Neuronal stem cell (in vitro differentiated cells): ENCODE results near the gene RAP2C. TPM values are rescaled to one million over a fixed set of nuclear protein-coding genes. Genes with fewer than 3 reads are reported as not detected.

Experiments
- DNase-seq: peaks from one replicate; pipeline ENCODE4 v3.0.0-alpha.2; 2013; ENCODE audit warnings: low spot score
- H2AFZ ChIP-seq: one replicate; pipeline ENCODE4 v1.6.1; 2013; ENCODE audit warnings: mild to moderate bottlenecking, low read length, inconsistent platforms
- H2AK5ac ChIP-seq: 2 replicates; pipeline ENCODE4 v1.6.1; 2013; ENCODE audit warnings: low read depth, mild to moderate bottlenecking, inconsistent platforms, low read length, moderate library complexity, mixed read lengths
- H2BK120ac ChIP-seq: 2 replicates; pipeline ENCODE4 v1.6.1; 2013; ENCODE audit warnings: low read depth, mild to moderate bottlenecking, inconsistent platforms, low read length, moderate library complexity, mixed read lengths
- H2BK12ac ChIP-seq: one replicate; pipeline ENCODE4 v1.6.1; 2013; ENCODE audit warnings: low read length, inconsistent platforms
- H2BK15ac ChIP-seq: 2 replicates; pipeline ENCODE4 v1.6.1; 2013; ENCODE audit warnings: mild to moderate bottlenecking, low read length, inconsistent platforms, mixed read lengths
- H2BK5ac ChIP-seq: one replicate; pipeline ENCODE4 v1.6.1; 2013; ENCODE audit warnings: inconsistent platforms, mild to moderate bottlenecking, low read length, moderate library complexity
- H3K14ac ChIP-seq: one replicate; pipeline ENCODE4 v1.6.1; 2013; ENCODE audit warnings: low read length, inconsistent platforms
- H3K18ac ChIP-seq: 2 replicates; pipeline ENCODE4 v1.6.1; 2013; ENCODE audit warnings: low read length, inconsistent platforms
- H3K23ac ChIP-seq: 2 replicates; pipeline ENCODE4 v1.6.1; 2013; ENCODE audit warnings: low read depth, mild to moderate bottlenecking, mixed read lengths, low read length, inconsistent platforms; ENCODE audit not compliant: poor library complexity
- H3K27ac ChIP-seq: replicated peaks from 3 replicates; pipeline ENCODE4 v1.5.1; 2013; ENCODE audit warnings: low read length, inconsistent platforms
- H3K27me3 ChIP-seq, 3 experiments: 2 replicates each; pipeline ENCODE4 v1.6.1; 2013; ENCODE audit warnings: low read length in 3 of 3, mild to moderate bottlenecking in 2 of 3, inconsistent platforms in 1 of 3, low read depth in 1 of 3, mixed read lengths in 1 of 3, moderate library complexity in 1 of 3; ENCODE audit not compliant: control insufficient read depth in 3 of 3, insufficient read depth in 3 of 3
- H3K36me3 ChIP-seq, 2 donors: replicated peaks in 1 of 2; 2 replicates each; pipeline ENCODE4 v1.6.1; 2013; ENCODE audit warnings: low read length in 2 of 2; ENCODE audit not compliant: control insufficient read depth in 2 of 2, insufficient read depth in 2 of 2
- H3K4ac ChIP-seq: 2 replicates; pipeline ENCODE4 v1.6.1; 2013; ENCODE audit warnings: inconsistent platforms, mild to moderate bottlenecking, low read length, moderate library complexity
- H3K4me1 ChIP-seq, 2 donors: 1 replicate in 1 of 2; 2 replicates in 1 of 2; pipeline ENCODE4 v1.6.1; 2013; ENCODE audit warnings: low read length in 2 of 2, low read depth in 1 of 2; ENCODE audit not compliant: control insufficient read depth in 2 of 2, insufficient read depth in 1 of 2
- H3K4me2 ChIP-seq: one replicate; pipeline ENCODE4 v1.6.1; 2013; ENCODE audit warnings: mild to moderate bottlenecking, low read length, inconsistent platforms; ENCODE audit not compliant: insufficient read depth, poor library complexity, severe bottlenecking
- H3K4me3 ChIP-seq, 2 donors: 2 replicates each; pipeline ENCODE4 v1.5.1; 2013; ENCODE audit warnings: low read length in 2 of 2, mild to moderate bottlenecking in 2 of 2, inconsistent platforms in 1 of 2, moderate library complexity in 1 of 2
- H3K79me1 ChIP-seq: one replicate; pipeline ENCODE4 v1.6.1; 2013; ENCODE audit warnings: low read depth, mild to moderate bottlenecking, inconsistent platforms, low read length, moderate library complexity
- H3K9ac ChIP-seq: one replicate; pipeline ENCODE4 v1.6.1; 2013; ENCODE audit warnings: mild to moderate bottlenecking, low read depth, low read length, inconsistent platforms; ENCODE audit not compliant: poor library complexity
- H3K9me3 ChIP-seq, 2 donors: replicated peaks in 1 of 2; 2 replicates each; pipeline versions ENCODE3 to v1.6.1; 2013; ENCODE audit warnings: low read length in 2 of 2, mild to moderate bottlenecking in 2 of 2, inconsistent platforms in 1 of 2, low read depth in 1 of 2, mixed read lengths in 1 of 2, moderate library complexity in 1 of 2; ENCODE audit not compliant: control insufficient read depth in 2 of 2, insufficient read depth in 1 of 2
- H4K8ac ChIP-seq: one replicate; pipeline ENCODE4 v1.6.1; 2013; ENCODE audit warnings: low read depth, mild to moderate bottlenecking, inconsistent platforms, low read length, moderate library complexity
- H4K91ac ChIP-seq: one replicate; pipeline ENCODE4 v1.6.1; 2013; ENCODE audit warnings: low read length, low read depth, mild to moderate bottlenecking, inconsistent platforms; ENCODE audit not compliant: poor library complexity
- WGBS, 2 donors: extraction: QIAGEN DNeasy Blood & Tissue Kit; methylation state at CpG; one replicate each; pipeline ENCODE4 v1.1.7; 2013; ENCODE audit warnings: missing lambda C conversion rate in 2 of 2, mixed read lengths in 1 of 2; ENCODE audit not compliant: insufficient read length in 2 of 2, insufficient replicate concordance in 1 of 2; ENCODE audit errors: extremely low coverage in 2 of 2; 5-methylcytosine and 5-hydroxymethylcytosine counted together
- polyA plus RNA-seq, 2 experiments: library from polyadenylated mRNA; stranded (reverse); fragments of 200-250 nt; gene quantifications; one replicate each; pipeline ENCODE4 v1.2.3, GENCODE V29; 2013

RAP2C gene
- 16.7 TPM for polyA plus RNA-seq (2013, experiment 1 of 2)
- polyA plus RNA-seq (2013, experiment 2 of 2), result 17.4 TPM

GRCh38 chrX:132219343-132219768 lies at the start of gene RAP2C:
Gene RAP2C, minus strand, starts transcription at chrX:132219447. Its CDS starts 2,179 bp downstream, at chrX:132217268.
- H2BK12ac ChIP-seq, result no peak within 1 kb of the TSS
- no peak within 1 kb of the TSS for H2BK120ac ChIP-seq
- H3K14ac ChIP-seq, result no peak within 1 kb of the TSS
- H3K4me1 ChIP-seq, result peaks cover 0 to 3% of the 10 kb centered on the region in 2 donors
- peaks cover 0 to 12% (median 0%) of the 10 kb centered on the region in 3 experiments for H3K27me3 ChIP-seq
- DNase-seq, result peak; percentile 31
- no CpG with 5 or more reads among the region's 6 CpGs for WGBS, 2 donors
- H3K4me3 ChIP-seq, result peak within 1 kb of the TSS; percentile 74 to 88
- peak within 1 kb of the TSS; percentile 13 for H3K4me2 ChIP-seq
- no peak within 1 kb of the TSS for H4K8ac ChIP-seq
- no peak within 1 kb of the TSS for H2AK5ac ChIP-seq
- no peaks in the 10 kb centered on the region for H3K9me3 ChIP-seq
- no peak within 1 kb of the TSS for H2BK5ac ChIP-seq
- no peak within 1 kb of the TSS for H3K27ac ChIP-seq
- H3K9ac ChIP-seq, result no peak within 1 kb of the TSS
- H3K36me3 ChIP-seq, result peaks cover 0 to 10% of the 10 kb centered on the region in 2 donors
- H2BK15ac ChIP-seq, result no peak within 1 kb of the TSS
- no peak within 1 kb of the TSS for H3K4ac ChIP-seq
- H3K79me1 ChIP-seq, result no peaks in the 10 kb centered on the region
- H3K23ac ChIP-seq, result no peak within 1 kb of the TSS
- H2AFZ ChIP-seq, result peak within 1 kb of the TSS; percentile 89
- H3K18ac ChIP-seq, result no peak within 1 kb of the TSS
- H4K91ac ChIP-seq, result no peak within 1 kb of the TSS

GRCh38 chrX:132267392-132267791 lies 48.1 kb upstream of the RAP2C start:
- Histone ChIP-seq H2BK120ac (no peak overlapping the region), H3K27me3 (no peaks in the 10 kb centered on the region), H3K9me3 (no peaks in the 10 kb centered on the region), H2BK15ac (no peak overlapping the region), H3K4me2 (no peak overlapping the region), H2AFZ (no peak overlapping the region), H3K14ac (no peak overlapping the region), H3K23ac (no peak overlapping the region), H4K8ac (no peak overlapping the region), H3K4ac (no peak overlapping the region), H3K79me1 (no peaks in the 10 kb centered on the region), H3K4me3 (no peak overlapping the region), H2AK5ac (no peak overlapping the region), H3K36me3 (no peaks in the 10 kb centered on the region), H4K91ac (no peak overlapping the region), H3K4me1 (no peaks in the 10 kb centered on the region), H3K27ac (no peak overlapping the region), H3K18ac (no peak overlapping the region), H2BK12ac (no peak overlapping the region), H2BK5ac (no peak overlapping the region), H3K9ac (no peak overlapping the region)
- WGBS, 2 donors, result no CpG with 5 or more reads among the region's 6 CpGs
- no peak for DNase-seq

- H2AK5ac ChIP-seq, result no peak overlapping the region
- no peak overlapping the region for H2BK120ac ChIP-seq
- H3K23ac ChIP-seq, result no peak overlapping the region
- H2BK5ac ChIP-seq, result no peak overlapping the region
- no peak for DNase-seq
- H3K4me1 ChIP-seq, result no peaks in the 10 kb centered on the region
- H3K9me3 ChIP-seq, result no peaks in the 10 kb centered on the region
- H3K27me3 ChIP-seq, result no peaks in the 10 kb centered on the region
- H4K91ac ChIP-seq, result no peak overlapping the region
- no CpG with 5 or more reads among the region's 1 CpG for WGBS, 2 donors
- no peak overlapping the region for H3K18ac ChIP-seq
- no peak overlapping the region for H3K27ac ChIP-seq
- no peaks in the 10 kb centered on the region for H3K79me1 ChIP-seq
- H3K4ac ChIP-seq, result no peak overlapping the region
- H2BK12ac ChIP-seq, result no peak overlapping the region
- no peak overlapping the region for H3K4me3 ChIP-seq
- no peak overlapping the region for H3K4me2 ChIP-seq
- H2BK15ac ChIP-seq, result no peak overlapping the region
- no peak overlapping the region for H4K8ac ChIP-seq
- H2AFZ ChIP-seq, result no peak overlapping the region
- no peaks in the 10 kb centered on the region for H3K36me3 ChIP-seq
- no peak overlapping the region for H3K9ac ChIP-seq
- H3K14ac ChIP-seq, result no peak overlapping the region
These were observed 47.5 kb upstream of the RAP2C start for GRCh38 chrX:132266583-132267355.

GRCh38 chrX:132263127-132263526 lies 43.9 kb upstream of the RAP2C start:
- WGBS, 2 donors, result no CpG with 5 or more reads among the region's 3 CpGs
- DNase-seq, result no peak
- Histone ChIP-seq H2AK5ac (no peak overlapping the region), H3K4ac (no peak overlapping the region), H3K14ac (no peak overlapping the region), H3K27me3 (no peaks in the 10 kb centered on the region), H2BK5ac (no peak overlapping the region), H4K91ac (no peak overlapping the region), H3K18ac (no peak overlapping the region), H3K4me1 (no peaks in the 10 kb centered on the region), H3K4me3 (no peak overlapping the region), H3K36me3 (no peaks in the 10 kb centered on the region), H3K79me1 (no peaks in the 10 kb centered on the region), H3K23ac (no peak overlapping the region), H2BK120ac (no peak overlapping the region), H3K9me3 (no peaks in the 10 kb centered on the region), H2BK15ac (no peak overlapping the region), H3K27ac (no peak overlapping the region), H2AFZ (no peak overlapping the region), H3K4me2 (no peak overlapping the region), H4K8ac (no peak overlapping the region), H3K9ac (no peak overlapping the region), H2BK12ac (no peak overlapping the region)
